Cardiac septum (tissue), 1 donor: Measurements from ENCODE around the gene MYO15B. TPM values are rescaled to one million over a fixed set of nuclear protein-coding genes. Genes with fewer than 3 reads are reported as not detected.

Experiments used
- DNase-seq: peaks from one replicate; pipeline ENCODE4 v3.0.0-alpha.2; 2020; ENCODE audit warnings: low spot score
- intact Hi-C: fragments of 100-400 bp; cut with DNase I; formaldehyde crosslinking; loops from one replicate; pipeline ENCODE4 v1.14.0; 2022
- total RNA-seq: library from RNA; stranded (reverse); fragmentation: NEBNext Ultra II Directional; extraction: Animal tissue kit (Norgen Biotek cat#: 25700); gene quantifications from one replicate; pipeline ENCODE4 v1.2.1, GENCODE V29; 2021
- donor health status: DM: no; HTN: no; CAD: no.

The MYO15B gene
- total RNA-seq, 1 donor from 2014 or later = 62.8 TPM

DNA sequence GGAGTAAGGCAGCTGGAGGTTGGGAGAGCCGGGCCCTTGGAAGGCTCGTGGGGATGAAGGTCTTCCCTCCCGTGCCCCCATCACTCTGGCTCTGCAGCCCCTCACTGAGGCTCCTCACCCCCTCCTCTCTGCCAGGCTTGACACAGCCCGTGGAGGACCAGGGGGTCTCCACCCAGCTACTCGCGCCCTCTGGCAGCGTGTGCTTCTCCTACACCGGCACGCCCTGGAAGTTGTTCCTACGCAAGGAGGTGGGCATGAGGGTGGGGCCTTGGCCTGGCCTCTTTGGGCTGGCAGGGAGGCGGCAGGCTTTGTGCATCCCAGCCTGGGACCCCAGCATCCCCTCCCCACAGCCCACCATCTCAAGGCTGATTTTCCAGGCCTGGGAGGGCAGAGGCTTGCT lies 30.1 kb downstream of the MYO15B start:
- intact Hi-C loops = no loop called here
- no peak for DNase-seq

GRCh38 chr17:75619506-75620431 lies 32.2 kb downstream of the MYO15B start:
- DNase-seq = no peak
- intact Hi-C loops = no loop called here

GRCh38 chr17:75621489-75621888 lies 33.9 kb downstream of the MYO15B start:
- intact Hi-C loops = no loop called here

GRCh38 chr17:75622076-75622475 lies 34.5 kb downstream of the MYO15B start:
- DNase-seq = no peak
- intact Hi-C loops = no loop called here

More at GRCh38 chr17:75621489-75621888, 33.9 kb downstream of the MYO15B start:
- no peak for DNase-seq

GRCh38 chr17:75622771-75623273 lies 35.2 kb downstream of the MYO15B start:
- no peak for DNase-seq
- intact Hi-C loops = no loop called here

GRCh38 chr17:75623386-75623785 lies 35.8 kb downstream of the MYO15B start:
- no peak for DNase-seq
- intact Hi-C loops = no loop called here

- intact Hi-C loops = no loop called here
- DNase-seq = no peak
Observed at GRCh38 chr17:75624021-75624420, 36.4 kb downstream of the MYO15B start.

GRCh38 chr17:75624714-75625345 lies 37.2 kb downstream of the MYO15B start:
- intact Hi-C loops = no loop called here
- no peak for DNase-seq

GRCh38 chr17:75625813-75626486 lies 38.4 kb downstream of the MYO15B start:
- no peak for DNase-seq
- intact Hi-C loops = no loop called here

GRCh38 chr17:75626496-75627038 lies 39.0 kb downstream of the MYO15B start:
- intact Hi-C loops = no loop called here
- DNase-seq = no peak

GRCh38 chr17:75627094-75627493 lies 39.5 kb downstream of the MYO15B start:
- DNase-seq = no peak
- intact Hi-C loops = no loop called here

DNA sequence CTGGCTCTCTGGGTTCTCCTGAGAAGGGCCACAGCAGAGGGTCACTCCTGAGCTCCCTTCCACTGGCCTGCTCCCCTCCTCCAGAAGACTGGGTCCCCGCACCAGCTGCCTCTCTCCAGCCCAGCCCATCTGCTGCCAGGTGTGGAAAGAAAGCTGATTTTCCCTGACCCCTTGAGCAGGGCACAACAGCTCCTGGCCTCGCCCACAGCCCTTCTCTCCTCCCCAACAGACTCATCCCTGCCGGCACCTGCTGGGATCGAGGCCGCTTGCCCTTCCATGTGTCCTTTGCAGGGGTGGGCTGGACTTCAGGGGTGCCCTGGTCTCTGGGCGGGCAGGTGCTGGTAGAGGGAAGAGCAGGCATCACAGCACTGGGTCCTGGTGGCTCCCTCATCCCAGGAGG lies 40.8 kb downstream of the MYO15B start:
- no peak for DNase-seq
- intact Hi-C loops = no loop called here

DNA sequence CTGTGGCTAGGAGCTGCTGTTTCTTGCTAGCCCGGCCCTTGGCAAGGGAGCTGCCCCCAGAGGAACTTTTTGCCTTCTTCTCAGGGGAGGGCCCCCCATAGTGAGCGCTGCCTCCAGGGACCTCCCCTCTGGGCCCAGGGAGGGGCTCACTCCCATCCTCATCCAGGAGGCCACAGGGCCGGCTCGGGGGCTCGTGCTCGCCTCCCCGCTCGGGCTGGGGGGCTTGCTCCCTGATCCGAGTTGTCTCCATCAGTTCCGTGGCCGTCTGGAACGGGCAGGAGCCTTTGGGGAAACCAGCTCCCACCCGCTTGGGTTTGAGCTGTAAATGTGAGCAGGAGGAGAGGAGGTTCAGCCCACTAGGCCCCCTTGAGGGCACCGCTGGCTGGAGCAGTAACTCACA lies 41.6 kb downstream of the MYO15B start:
- intact Hi-C loops = no loop called here
- DNase-seq = no peak

GRCh38 chr17:75630071-75630917 lies 42.7 kb downstream of the MYO15B start:
- intact Hi-C loops = no loop called here
- DNase-seq = no peak

- intact Hi-C loops = no loop called here
Observed at GRCh38 chr17:75631353-75631752, 43.8 kb downstream of the MYO15B start.

DNA sequence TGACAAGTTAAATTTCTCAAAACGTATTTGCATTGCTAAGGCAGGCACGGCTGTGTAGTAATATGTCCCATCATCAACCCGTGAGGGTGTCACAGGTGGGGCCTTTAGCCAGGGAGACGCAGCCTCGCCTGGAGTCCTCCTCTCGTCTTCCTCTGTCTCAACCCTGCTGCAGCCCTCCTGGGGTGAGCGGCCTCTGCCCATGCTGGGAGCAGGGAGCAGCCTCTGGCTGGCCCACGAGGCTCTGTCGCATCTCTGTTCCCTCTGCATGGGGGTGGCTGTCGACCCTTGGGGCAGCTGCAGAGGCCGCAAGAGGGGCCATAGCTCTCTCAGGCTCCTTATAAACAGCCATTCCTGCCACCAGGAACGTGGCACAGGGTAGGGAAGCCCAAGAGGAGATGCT lies 44.8 kb downstream of the MYO15B start:
- intact Hi-C loops = loop anchor here (2.0 kb wide), 1 partner anchor 20 kb away; no protein-coding TSS in a partner anchor
- no peak for DNase-seq

More at GRCh38 chr17:75631353-75631752, 43.8 kb downstream of the MYO15B start:
- DNase-seq = no peak

GRCh38 chr17:75632863-75633485 lies 45.4 kb downstream of the MYO15B start, which contains the start of gene SMIM5:
Gene SMIM5, plus strand, starts transcription at chr17:75633434. Its CDS starts 6,768 bp downstream, at chr17:75640202.
- peak; percentile 94 for DNase-seq
- intact Hi-C loops = loop anchor here (1.0 to 2.0 kb wide), 2 partner anchors 20 to 115 kb away; no protein-coding TSS in a partner anchor
